ENCODE measurements around the gene PRKN.
A peak's percentile ranks its signal among the peaks of the same experiment; 100 is the strongest.

PRKN gene

GRCh38 chr6:162485464-162485863 lies 242.1 kb downstream of the PRKN start:
- Histone ChIP-seq H3K9me3 (ENCODE audit: control insufficient read depth in 1 of 2, low read length in 2 of 2) (no peaks in the 10 kb centered on the region), H3K27me3 (ENCODE audit: low read depth, low read length) (no peaks in the 10 kb centered on the region), H3K4me1 (ENCODE audit: control insufficient read depth in 1 of 2, insufficient read depth in 2 of 2, low read length in 2 of 2) (peaks cover 0 to 7% of the 10 kb centered on the region in 2 donors), H3K27ac (ENCODE audit: low read length) (no peak overlapping the region), H3K36me3 (ENCODE audit: control insufficient read depth in 1 of 2, insufficient read depth in 2 of 2, low read length in 2 of 2) (no peaks in the 10 kb centered on the region), H3K4me3 (ENCODE audit: low read depth in 1 of 2, low read length in 2 of 2) (peak overlapping the region; percentile 30 to 69)

GRCh38 chr6:162481938-162482337 lies 245.6 kb downstream of the PRKN start:
- Histone ChIP-seq H3K36me3 (ENCODE audit: control insufficient read depth in 1 of 2, insufficient read depth in 2 of 2, low read length in 2 of 2) (no peaks in the 10 kb centered on the region), H3K9me3 (ENCODE audit: control insufficient read depth in 1 of 2, low read length in 2 of 2) (no peaks in the 10 kb centered on the region), H3K4me3 (ENCODE audit: low read depth in 1 of 2, low read length in 2 of 2) (no peak overlapping the region), H3K27ac (ENCODE audit: low read length) (no peak overlapping the region), H3K4me1 (ENCODE audit: control insufficient read depth in 1 of 2, insufficient read depth in 2 of 2, low read length in 2 of 2) (peaks cover 0 to 7% of the 10 kb centered on the region in 2 donors), H3K27me3 (ENCODE audit: low read depth, low read length) (no peaks in the 10 kb centered on the region)

GRCh38 chr6:162481320-162481719 lies 246.2 kb downstream of the PRKN start:
- Histone ChIP-seq H3K9me3 (ENCODE audit: control insufficient read depth in 1 of 2, low read length in 2 of 2) (no peaks in the 10 kb centered on the region), H3K27me3 (ENCODE audit: low read depth, low read length) (no peaks in the 10 kb centered on the region), H3K27ac (ENCODE audit: low read length) (no peak overlapping the region), H3K4me1 (ENCODE audit: control insufficient read depth in 1 of 2, insufficient read depth in 2 of 2, low read length in 2 of 2) (peaks cover 0 to 3% of the 10 kb centered on the region in 2 donors), H3K36me3 (ENCODE audit: control insufficient read depth in 1 of 2, insufficient read depth in 2 of 2, low read length in 2 of 2) (no peaks in the 10 kb centered on the region), H3K4me3 (ENCODE audit: low read depth in 1 of 2, low read length in 2 of 2) (no peak overlapping the region)

GRCh38 chr6:162478192-162478671 lies 249.3 kb downstream of the PRKN start:
- H3K9me3 ChIP-seq (ENCODE audit: control insufficient read depth in 1 of 2, low read length in 2 of 2) = no peaks in the 10 kb centered on the region
- no peaks in the 10 kb centered on the region for H3K4me1 ChIP-seq (ENCODE audit: control insufficient read depth in 1 of 2, insufficient read depth in 2 of 2, low read length in 2 of 2)
- no peaks in the 10 kb centered on the region for H3K27me3 ChIP-seq (ENCODE audit: low read depth, low read length)
- no peaks in the 10 kb centered on the region for H3K36me3 ChIP-seq (ENCODE audit: control insufficient read depth in 1 of 2, insufficient read depth in 2 of 2, low read length in 2 of 2)
- no peak overlapping the region for H3K4me3 ChIP-seq (ENCODE audit: low read depth in 1 of 2, low read length in 2 of 2)
- H3K27ac ChIP-seq (ENCODE audit: low read length) = no peak overlapping the region

- no peaks in the 10 kb centered on the region for H3K27me3 ChIP-seq (ENCODE audit: low read depth, low read length)
- no peaks in the 10 kb centered on the region for H3K4me1 ChIP-seq (ENCODE audit: control insufficient read depth in 1 of 2, insufficient read depth in 2 of 2, low read length in 2 of 2)
- no peaks in the 10 kb centered on the region for H3K36me3 ChIP-seq (ENCODE audit: control insufficient read depth in 1 of 2, insufficient read depth in 2 of 2, low read length in 2 of 2)
- no peak overlapping the region for H3K27ac ChIP-seq (ENCODE audit: low read length)
- H3K4me3 ChIP-seq (ENCODE audit: low read depth in 1 of 2, low read length in 2 of 2) = no peak overlapping the region
- H3K9me3 ChIP-seq (ENCODE audit: control insufficient read depth in 1 of 2, low read length in 2 of 2) = no peaks in the 10 kb centered on the region
Observed at GRCh38 chr6:162474722-162475121, 252.8 kb downstream of the PRKN start.

- Histone ChIP-seq H3K4me3 (ENCODE audit: low read depth in 1 of 2, low read length in 2 of 2) (no peak overlapping the region), H3K4me1 (ENCODE audit: control insufficient read depth in 1 of 2, insufficient read depth in 2 of 2, low read length in 2 of 2) (no peaks in the 10 kb centered on the region), H3K27ac (ENCODE audit: low read length) (no peak overlapping the region), H3K9me3 (ENCODE audit: control insufficient read depth in 1 of 2, low read length in 2 of 2) (no peaks in the 10 kb centered on the region), H3K36me3 (ENCODE audit: control insufficient read depth in 1 of 2, insufficient read depth in 2 of 2, low read length in 2 of 2) (no peaks in the 10 kb centered on the region), H3K27me3 (ENCODE audit: low read depth, low read length) (no peaks in the 10 kb centered on the region)
Observed at GRCh38 chr6:162471842-162472241, 255.7 kb downstream of the PRKN start.

GRCh38 chr6:162468326-162468725 lies 259.2 kb downstream of the PRKN start:
- H3K27me3 ChIP-seq (ENCODE audit: low read depth, low read length) = no peaks in the 10 kb centered on the region
- no peaks in the 10 kb centered on the region for H3K9me3 ChIP-seq (ENCODE audit: control insufficient read depth in 1 of 2, low read length in 2 of 2)
- H3K4me3 ChIP-seq (ENCODE audit: low read depth in 1 of 2, low read length in 2 of 2) = no peak overlapping the region
- H3K27ac ChIP-seq (ENCODE audit: low read length) = no peak overlapping the region
- no peaks in the 10 kb centered on the region for H3K4me1 ChIP-seq (ENCODE audit: control insufficient read depth in 1 of 2, insufficient read depth in 2 of 2, low read length in 2 of 2)
- H3K36me3 ChIP-seq (ENCODE audit: control insufficient read depth in 1 of 2, insufficient read depth in 2 of 2, low read length in 2 of 2) = no peaks in the 10 kb centered on the region

- no peaks in the 10 kb centered on the region for H3K4me1 ChIP-seq (ENCODE audit: control insufficient read depth in 1 of 2, insufficient read depth in 2 of 2, low read length in 2 of 2)
- H3K27ac ChIP-seq (ENCODE audit: low read length) = no peak overlapping the region
- no peaks in the 10 kb centered on the region for H3K36me3 ChIP-seq (ENCODE audit: control insufficient read depth in 1 of 2, insufficient read depth in 2 of 2, low read length in 2 of 2)
- H3K4me3 ChIP-seq (ENCODE audit: low read depth in 1 of 2, low read length in 2 of 2) = no peak overlapping the region
- no peaks in the 10 kb centered on the region for H3K27me3 ChIP-seq (ENCODE audit: low read depth, low read length)
- H3K9me3 ChIP-seq (ENCODE audit: control insufficient read depth in 1 of 2, low read length in 2 of 2) = no peaks in the 10 kb centered on the region
Observed at GRCh38 chr6:162467679-162468078, 259.9 kb downstream of the PRKN start.

GRCh38 chr6:162463576-162463975 lies 264.0 kb downstream of the PRKN start:
- H3K27ac ChIP-seq (ENCODE audit: low read length) = no peak overlapping the region
- no peaks in the 10 kb centered on the region for H3K9me3 ChIP-seq (ENCODE audit: control insufficient read depth in 1 of 2, low read length in 2 of 2)
- no peaks in the 10 kb centered on the region for H3K27me3 ChIP-seq (ENCODE audit: low read depth, low read length)
- H3K4me1 ChIP-seq (ENCODE audit: control insufficient read depth in 1 of 2, insufficient read depth in 2 of 2, low read length in 2 of 2) = no peaks in the 10 kb centered on the region
- no peak overlapping the region for H3K4me3 ChIP-seq (ENCODE audit: low read depth in 1 of 2, low read length in 2 of 2)
- no peaks in the 10 kb centered on the region for H3K36me3 ChIP-seq (ENCODE audit: control insufficient read depth in 1 of 2, insufficient read depth in 2 of 2, low read length in 2 of 2)

- Histone ChIP-seq H3K4me3 (ENCODE audit: low read depth in 1 of 2, low read length in 2 of 2) (no peak overlapping the region), H3K36me3 (ENCODE audit: control insufficient read depth in 1 of 2, insufficient read depth in 2 of 2, low read length in 2 of 2) (no peaks in the 10 kb centered on the region), H3K27ac (ENCODE audit: low read length) (no peak overlapping the region), H3K27me3 (ENCODE audit: low read depth, low read length) (no peaks in the 10 kb centered on the region), H3K4me1 (ENCODE audit: control insufficient read depth in 1 of 2, insufficient read depth in 2 of 2, low read length in 2 of 2) (no peaks in the 10 kb centered on the region), H3K9me3 (ENCODE audit: control insufficient read depth in 1 of 2, low read length in 2 of 2) (peaks cover 0 to 2% of the 10 kb centered on the region in 2 donors)
Observed at GRCh38 chr6:162459985-162460384, 267.6 kb downstream of the PRKN start.

GRCh38 chr6:162450358-162450757 lies 277.2 kb downstream of the PRKN start:
- H3K4me3 ChIP-seq (ENCODE audit: low read depth in 1 of 2, low read length in 2 of 2) = no peak overlapping the region
- H3K27me3 ChIP-seq (ENCODE audit: low read depth, low read length) = no peaks in the 10 kb centered on the region
- H3K9me3 ChIP-seq (ENCODE audit: control insufficient read depth in 1 of 2, low read length in 2 of 2) = no peaks in the 10 kb centered on the region
- H3K27ac ChIP-seq (ENCODE audit: low read length) = no peak overlapping the region
- H3K36me3 ChIP-seq (ENCODE audit: control insufficient read depth in 1 of 2, insufficient read depth in 2 of 2, low read length in 2 of 2) = no peaks in the 10 kb centered on the region
- H3K4me1 ChIP-seq (ENCODE audit: control insufficient read depth in 1 of 2, insufficient read depth in 2 of 2, low read length in 2 of 2) = no peaks in the 10 kb centered on the region

GRCh38 chr6:162448294-162448693 lies 279.3 kb downstream of the PRKN start:
- Histone ChIP-seq H3K4me3 (ENCODE audit: low read depth in 1 of 2, low read length in 2 of 2) (no peak overlapping the region), H3K27ac (ENCODE audit: low read length) (no peak overlapping the region), H3K9me3 (ENCODE audit: control insufficient read depth in 1 of 2, low read length in 2 of 2) (no peaks in the 10 kb centered on the region), H3K4me1 (ENCODE audit: control insufficient read depth in 1 of 2, insufficient read depth in 2 of 2, low read length in 2 of 2) (no peaks in the 10 kb centered on the region), H3K36me3 (ENCODE audit: control insufficient read depth in 1 of 2, insufficient read depth in 2 of 2, low read length in 2 of 2) (no peaks in the 10 kb centered on the region), H3K27me3 (ENCODE audit: low read depth, low read length) (no peaks in the 10 kb centered on the region)
